ENCODE measurements around the gene PITPNC1.

DNA sequence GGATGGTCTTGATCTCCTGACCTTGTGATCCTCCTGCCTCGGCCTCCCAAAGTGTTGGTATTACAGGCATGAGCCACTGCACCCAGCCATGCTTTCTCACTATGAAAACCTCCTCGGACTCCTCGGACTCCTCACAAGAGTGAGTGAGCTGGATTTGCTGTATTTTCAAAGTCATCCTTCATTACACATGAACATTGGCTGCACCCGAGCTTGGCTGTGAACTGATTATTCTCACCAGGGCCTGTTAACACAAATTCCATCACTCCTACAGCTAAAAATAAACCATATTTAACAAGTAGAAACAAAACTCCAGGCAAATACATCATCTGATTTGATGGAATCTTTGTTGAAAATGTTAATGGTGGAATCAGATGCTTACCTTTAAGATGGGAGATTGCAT, 50.3 kb downstream of the PITPNC1 start:
- TF ChIP-seq EZH2phosphoT487 (IDR thresholded peaks at IDR 0.05; ENCODE audit: insufficient read depth, low read depth): no peak
- no peak for TF ChIP-seq EZH2 (IDR thresholded peaks at IDR 0.05; ENCODE audit: insufficient read depth, poor library complexity, severe bottlenecking)

All from GM23248 (cell line).